ENCODE results near the gene STAC3. TPM values are rescaled to one million over a fixed set of nuclear protein-coding genes. Genes with fewer than 3 reads are reported as not detected.
A peak's percentile ranks its signal among the peaks of the same experiment; 100 is the strongest.

The STAC3 gene
- total RNA-seq, 3 donors from 2014 or later (not counting 1 experiment from before 2014, with no cell fraction given): 2.4 to 4.1 (median 3.8) TPM

DNA sequence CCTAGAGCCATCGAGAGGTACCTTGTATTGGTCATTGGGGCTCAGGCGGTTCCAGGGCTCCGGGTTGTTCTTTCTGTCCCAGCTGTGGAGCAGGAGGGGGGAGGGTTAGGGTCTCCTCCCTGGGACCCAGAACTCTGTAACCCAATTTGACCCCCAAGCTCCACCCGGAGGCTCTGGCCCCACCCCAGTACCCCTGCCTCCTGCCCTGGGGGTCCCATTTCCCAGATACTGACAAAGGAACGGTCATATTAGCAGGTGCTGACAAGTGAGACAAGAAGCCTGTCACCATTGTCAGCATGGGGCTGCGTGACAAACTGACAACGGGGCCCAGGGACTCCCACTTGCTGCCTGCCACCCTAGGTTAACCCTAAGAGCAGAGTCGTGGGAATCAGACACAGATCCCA is 15.3 kb downstream of the STAC3 start:
- DNase-seq: no peak
- Histone ChIP-seq H3K4me3 (ENCODE audit: low read length) (no peak overlapping the region), H3K36me3 (ENCODE audit: control insufficient read depth, insufficient read depth, low read length) (peaks cover 31% of the 10 kb centered on the region), H3K9me3 (ENCODE audit: control insufficient read depth, insufficient read depth, low read length) (no peaks in the 10 kb centered on the region), H3K27ac (ENCODE audit: low read length) (peak overlapping the region; percentile 35), H3K4me1 (ENCODE audit: control insufficient read depth, insufficient read depth, low read length) (peaks cover 70% of the 10 kb centered on the region), H3K27me3 (ENCODE audit: control insufficient read depth, insufficient read depth, low read length) (peaks cover 51% of the 10 kb centered on the region)
- Mint-ChIP-seq H3K27me3 (ENCODE audit: low read depth in 2 of 2) (peaks cover 39 to 45% of the 10 kb centered on the region in 2 donors), H3K27ac (no peak overlapping the region), H3K4me3 (no peak overlapping the region), H3K9me3 (no peaks in the 10 kb centered on the region), H3K36me3 (peaks cover 9% of the 10 kb centered on the region), H3K4me1 (peaks cover 30 to 49% of the 10 kb centered on the region in 2 donors)
- 62% methylated on average over 8 of the region's 8 CpGs for WGBS (ENCODE audit: insufficient coverage)
- intact Hi-C loops (cut with micrococcal nuclease): no loop called here
- TF ChIP-seq, protein P1, sequence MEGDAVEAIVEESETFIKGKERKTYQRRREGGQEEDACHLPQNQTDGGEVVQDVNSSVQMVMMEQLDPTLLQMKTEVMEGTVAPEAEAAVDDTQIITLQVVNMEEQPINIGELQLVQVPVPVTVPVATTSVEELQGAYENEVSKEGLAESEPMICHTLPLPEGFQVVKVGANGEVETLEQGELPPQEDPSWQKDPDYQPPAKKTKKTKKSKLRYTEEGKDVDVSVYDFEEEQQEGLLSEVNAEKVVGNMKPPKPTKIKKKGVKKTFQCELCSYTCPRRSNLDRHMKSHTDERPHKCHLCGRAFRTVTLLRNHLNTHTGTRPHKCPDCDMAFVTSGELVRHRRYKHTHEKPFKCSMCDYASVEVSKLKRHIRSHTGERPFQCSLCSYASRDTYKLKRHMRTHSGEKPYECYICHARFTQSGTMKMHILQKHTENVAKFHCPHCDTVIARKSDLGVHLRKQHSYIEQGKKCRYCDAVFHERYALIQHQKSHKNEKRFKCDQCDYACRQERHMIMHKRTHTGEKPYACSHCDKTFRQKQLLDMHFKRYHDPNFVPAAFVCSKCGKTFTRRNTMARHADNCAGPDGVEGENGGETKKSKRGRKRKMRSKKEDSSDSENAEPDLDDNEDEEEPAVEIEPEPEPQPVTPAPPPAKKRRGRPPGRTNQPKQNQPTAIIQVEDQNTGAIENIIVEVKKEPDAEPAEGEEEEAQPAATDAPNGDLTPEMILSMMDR (IDR thresholded peaks at IDR 0.05): no peak
- no peak for ATAC-seq

DNA sequence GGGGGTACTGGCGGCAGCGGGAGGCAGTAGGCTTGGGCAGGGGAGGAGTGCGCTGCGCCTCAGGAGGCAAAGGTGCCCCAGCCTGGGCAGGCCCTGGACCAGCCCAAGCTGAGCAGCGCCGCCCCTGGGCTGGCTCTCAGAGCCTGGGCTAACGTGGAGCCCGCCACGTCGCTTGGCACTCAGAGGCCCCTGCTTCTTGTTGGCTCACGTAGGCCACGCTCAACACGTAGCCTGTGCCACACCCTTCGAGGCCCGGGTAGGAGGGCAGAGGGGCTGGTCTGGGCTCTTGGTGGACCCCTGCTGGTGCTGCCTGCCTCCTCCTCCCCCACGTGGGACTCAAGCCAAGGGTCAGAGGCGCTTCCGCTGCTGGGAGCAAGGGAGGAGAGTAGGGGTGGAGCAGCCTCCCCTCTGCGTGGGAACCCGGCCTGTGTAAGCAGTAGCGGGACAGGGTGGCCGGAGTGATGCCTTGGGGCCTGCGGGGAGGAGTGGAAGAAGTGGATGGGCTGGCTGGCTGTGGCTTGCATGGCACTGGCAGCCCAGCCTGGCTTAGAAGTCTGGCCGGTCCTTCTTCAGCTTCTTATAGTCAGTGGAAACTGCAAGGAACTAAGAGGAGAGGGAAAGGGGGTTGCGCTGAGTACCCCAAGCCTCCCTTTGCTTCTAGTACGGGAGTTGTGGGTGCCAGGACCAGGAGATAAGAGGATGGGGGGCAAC is 15.8 kb downstream of the STAC3 start:
- Mint-ChIP-seq H3K27ac (no peak overlapping the region), H3K9me3 (no peaks in the 10 kb centered on the region), H3K36me3 (peaks cover 9% of the 10 kb centered on the region), H3K4me1 (peaks cover 30 to 49% of the 10 kb centered on the region in 2 donors), H3K4me3 (no peak overlapping the region), H3K27me3 (ENCODE audit: low read depth in 2 of 2) (peaks cover 33 to 39% of the 10 kb centered on the region in 2 donors)
- H3K4me3 ChIP-seq (ENCODE audit: low read length): no peak overlapping the region
- H3K9me3 ChIP-seq (ENCODE audit: control insufficient read depth, insufficient read depth, low read length): no peaks in the 10 kb centered on the region
- TF ChIP-seq, protein P1 (IDR thresholded peaks at IDR 0.05): no peak
- ATAC-seq: no peak
- intact Hi-C loops (cut with micrococcal nuclease): no loop called here
- H3K36me3 ChIP-seq (ENCODE audit: control insufficient read depth, insufficient read depth, low read length): peaks cover 31% of the 10 kb centered on the region
- H3K4me1 ChIP-seq (ENCODE audit: control insufficient read depth, insufficient read depth, low read length): peaks cover 70% of the 10 kb centered on the region
- peak overlapping the region; percentile 35 for H3K27ac ChIP-seq (ENCODE audit: low read length)
- 89% methylated on average over 26 of the region's 26 CpGs for WGBS (ENCODE audit: insufficient coverage)
- peak in 1 of 2 donors; percentile 19 for DNase-seq
- peaks cover 46% of the 10 kb centered on the region for H3K27me3 ChIP-seq (ENCODE audit: control insufficient read depth, insufficient read depth, low read length)

DNA sequence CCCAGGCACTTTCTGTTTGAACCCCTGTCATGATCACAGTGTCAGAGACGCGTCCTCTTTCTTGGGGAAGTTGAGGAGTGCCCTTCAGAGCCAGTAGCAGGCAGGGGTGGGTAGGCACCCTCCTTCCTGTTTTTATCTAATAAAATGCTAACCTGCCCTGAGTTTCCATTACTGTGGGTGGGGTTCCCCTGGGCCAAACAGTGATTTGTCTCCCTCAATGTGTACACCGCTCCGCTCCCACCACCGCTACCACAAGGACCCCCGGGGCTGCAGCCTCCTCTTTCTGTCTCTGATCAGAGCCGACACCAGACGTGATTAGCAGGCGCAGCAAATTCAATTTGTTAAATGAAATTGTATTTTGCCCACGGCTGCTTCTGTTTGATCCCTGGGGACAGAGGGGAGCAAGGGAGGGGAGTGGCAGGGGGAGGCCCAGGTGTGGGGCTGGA is 16.4 kb downstream of the STAC3 start:
- Mint-ChIP-seq H3K27me3 (ENCODE audit: low read depth in 2 of 2) (peaks cover 27 to 35% of the 10 kb centered on the region in 2 donors), H3K27ac (no peak overlapping the region), H3K4me1 (peaks cover 30 to 49% of the 10 kb centered on the region in 2 donors), H3K36me3 (peaks cover 9% of the 10 kb centered on the region), H3K9me3 (no peaks in the 10 kb centered on the region), H3K4me3 (no peak overlapping the region)
- Histone ChIP-seq H3K4me1 (ENCODE audit: control insufficient read depth, insufficient read depth, low read length) (peaks cover 70% of the 10 kb centered on the region), H3K36me3 (ENCODE audit: control insufficient read depth, insufficient read depth, low read length) (peaks cover 31% of the 10 kb centered on the region), H3K27ac (ENCODE audit: low read length) (peak overlapping the region; percentile 35), H3K4me3 (ENCODE audit: low read length) (no peak overlapping the region), H3K9me3 (ENCODE audit: control insufficient read depth, insufficient read depth, low read length) (no peaks in the 10 kb centered on the region), H3K27me3 (ENCODE audit: control insufficient read depth, insufficient read depth, low read length) (peaks cover 40% of the 10 kb centered on the region)
- TF ChIP-seq, protein P1 (IDR thresholded peaks at IDR 0.05): no peak
- ATAC-seq (no peak), DNase-seq (no peak)
- intact Hi-C loops (cut with micrococcal nuclease): no loop called here
- WGBS (ENCODE audit: insufficient coverage): 85% methylated on average over 8 of the region's 10 CpGs

Measured in natural killer cell (primary cell).